Right ventricle myocardium inferior (tissue), 1 donor: ENCODE results near the gene ARHGEF16. TPM values are rescaled to one million over a fixed set of nuclear protein-coding genes. Genes with fewer than 3 reads are reported as not detected.

Experiments used
- ATAC-seq: fragments of 200-7000 bp; cut with Tn5 transposase; one replicate; pipeline ENCODE4 v1.9.1; 2020; ENCODE audit warnings: mild to moderate bottlenecking, moderate library complexity
- DNase-seq: peaks from one replicate; pipeline ENCODE4 v3.0.0; 2021; ENCODE audit errors: missing footprints
- intact Hi-C: fragments of 100-400 bp; cut with DNase I; formaldehyde crosslinking; loops from one replicate; pipeline ENCODE4 v1.11.0; 2022
- total RNA-seq: library from RNA; stranded (reverse); fragmentation: NEBNext Ultra II Directional; extraction: Animal tissue kit (Norgen Biotek cat#: 25700); gene quantifications from one replicate; pipeline ENCODE4 v1.2.1, GENCODE V29; 2021
- donor health status: DM: no; HTN: yes; CAD: no; lungs with severe emphysema.

The ARHGEF16 gene
- total RNA-seq, 1 donor from 2014 or later, result 1.4 TPM

GRCh38 chr1:3472088-3472850, 17.8 kb downstream of the ARHGEF16 start:
- DNase-seq (peak; percentile 66), ATAC-seq (no peak)
- intact Hi-C loops, result loop anchor here (2.0 kb wide), 1 partner anchor 19 kb away; no protein-coding TSS in a partner anchor

DNA sequence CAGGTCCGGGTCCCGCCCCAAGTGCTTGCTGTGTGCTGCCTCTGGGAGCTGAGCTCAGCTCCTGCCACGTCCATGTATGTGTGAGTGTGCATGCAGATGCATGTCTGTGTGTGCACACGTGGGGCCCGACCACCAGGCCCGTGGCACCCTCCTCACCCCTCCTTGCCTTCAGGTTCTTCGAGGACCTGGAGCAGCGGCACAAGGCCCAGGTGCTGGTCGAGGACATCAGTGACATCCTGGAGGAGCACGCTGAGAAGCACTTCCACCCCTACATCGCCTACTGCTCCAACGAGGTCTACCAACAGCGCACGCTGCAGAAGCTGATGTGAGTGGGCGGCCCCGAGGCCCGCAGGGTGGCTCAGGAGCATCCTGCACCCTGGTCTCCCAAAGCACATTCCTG, 18.4 kb downstream of the ARHGEF16 start:
- ATAC-seq (no peak), DNase-seq (no peak)
- intact Hi-C loops, result loop anchor here (2.0 kb wide), 1 partner anchor 20 kb away; no protein-coding TSS in a partner anchor

DNA sequence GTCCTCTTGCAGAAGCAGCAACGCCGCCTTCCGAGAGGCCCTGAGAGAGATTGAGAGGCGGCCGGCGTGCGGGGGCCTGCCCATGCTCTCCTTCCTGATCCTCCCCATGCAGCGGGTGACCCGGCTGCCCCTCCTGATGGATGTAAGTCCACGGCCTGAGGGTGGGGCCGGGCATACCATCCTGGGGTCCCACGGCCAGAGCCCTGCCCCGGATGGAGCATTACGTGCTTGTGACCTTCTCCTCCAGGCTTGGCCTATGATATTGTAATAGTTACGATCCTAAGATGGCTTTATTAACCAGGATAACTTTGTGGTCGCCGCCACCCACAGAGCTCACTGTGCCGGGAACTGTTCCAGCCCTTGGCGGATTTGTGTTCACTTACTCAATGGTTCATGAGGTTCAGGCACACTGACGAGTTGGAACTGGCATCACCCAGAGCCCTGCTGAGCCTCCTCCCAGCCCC, 18.9 kb downstream of the ARHGEF16 start:
- ATAC-seq (no peak), DNase-seq (no peak)
- intact Hi-C loops, result loop anchor here (2.0 kb wide), 1 partner anchor 21 kb away; no protein-coding TSS in a partner anchor

DNA sequence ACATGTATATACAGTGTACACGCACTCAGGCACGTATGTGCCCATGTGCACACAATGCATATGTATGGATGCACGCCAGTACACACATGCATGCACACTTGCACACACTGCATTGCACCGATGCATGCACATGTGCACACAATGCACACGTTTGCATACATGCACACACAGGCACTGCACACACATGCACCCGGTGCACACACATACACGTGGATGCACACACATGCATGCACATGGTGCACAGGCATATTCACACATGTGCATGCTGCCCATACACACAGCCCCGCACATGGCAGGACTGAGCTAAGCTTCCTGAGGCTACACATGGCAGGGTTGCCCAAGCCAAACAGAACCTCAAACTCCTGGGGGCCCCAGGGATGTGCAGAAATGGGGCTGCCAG, 19.6 kb downstream of the ARHGEF16 start:
- intact Hi-C loops, result no loop called here
- DNase-seq (no peak), ATAC-seq (no peak)

GRCh38 chr1:3474421-3474820, 20.0 kb downstream of the ARHGEF16 start:
- no peak for DNase-seq
- ATAC-seq, result no peak
- intact Hi-C loops, result no loop called here

DNA sequence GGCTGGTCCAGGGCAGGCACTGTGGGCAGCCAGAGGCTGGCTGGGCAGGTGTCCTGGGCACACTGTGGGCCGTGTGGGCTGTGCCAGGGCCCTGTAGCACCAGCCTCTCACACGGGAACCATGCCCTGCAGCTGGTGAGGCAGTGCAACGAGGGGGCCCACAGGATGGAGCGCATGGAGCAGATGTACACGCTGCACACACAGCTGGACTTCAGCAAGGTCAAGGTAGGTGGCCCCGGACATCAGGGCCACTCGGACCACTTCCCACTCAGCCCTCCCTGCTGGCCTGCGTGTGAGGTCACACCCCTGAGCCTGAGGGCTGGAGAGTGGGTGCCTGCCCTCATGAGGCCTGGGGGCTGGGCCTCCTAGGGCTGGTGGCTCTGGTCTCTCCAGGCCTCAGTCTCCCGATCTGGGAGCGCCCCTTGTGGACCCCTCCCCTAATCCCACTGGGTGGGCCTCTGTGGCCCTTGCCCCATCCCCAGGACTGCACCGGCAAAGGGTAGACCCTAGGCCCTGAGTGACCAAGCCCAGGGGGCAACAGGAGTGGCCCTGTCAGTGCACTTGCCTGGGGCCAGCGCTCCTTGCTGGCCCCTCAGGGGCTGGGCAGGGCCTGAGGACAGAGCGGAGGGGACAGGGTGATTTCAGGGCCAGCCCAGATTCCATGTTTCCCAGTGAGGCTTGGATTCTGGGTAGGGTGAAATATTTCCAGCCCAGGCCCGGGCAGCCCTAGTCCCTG, 21.5 kb downstream of the ARHGEF16 start:
- intact Hi-C loops, result no loop called here

GRCh38 chr1:3476666-3477065, 22.2 kb downstream of the ARHGEF16 start:
- intact Hi-C loops, result no loop called here
- no peak for DNase-seq
- ATAC-seq, result no peak

More for the DNA sequence above, 21.5 kb downstream of the ARHGEF16 start:
- ATAC-seq (no peak), DNase-seq (no peak)

DNA sequence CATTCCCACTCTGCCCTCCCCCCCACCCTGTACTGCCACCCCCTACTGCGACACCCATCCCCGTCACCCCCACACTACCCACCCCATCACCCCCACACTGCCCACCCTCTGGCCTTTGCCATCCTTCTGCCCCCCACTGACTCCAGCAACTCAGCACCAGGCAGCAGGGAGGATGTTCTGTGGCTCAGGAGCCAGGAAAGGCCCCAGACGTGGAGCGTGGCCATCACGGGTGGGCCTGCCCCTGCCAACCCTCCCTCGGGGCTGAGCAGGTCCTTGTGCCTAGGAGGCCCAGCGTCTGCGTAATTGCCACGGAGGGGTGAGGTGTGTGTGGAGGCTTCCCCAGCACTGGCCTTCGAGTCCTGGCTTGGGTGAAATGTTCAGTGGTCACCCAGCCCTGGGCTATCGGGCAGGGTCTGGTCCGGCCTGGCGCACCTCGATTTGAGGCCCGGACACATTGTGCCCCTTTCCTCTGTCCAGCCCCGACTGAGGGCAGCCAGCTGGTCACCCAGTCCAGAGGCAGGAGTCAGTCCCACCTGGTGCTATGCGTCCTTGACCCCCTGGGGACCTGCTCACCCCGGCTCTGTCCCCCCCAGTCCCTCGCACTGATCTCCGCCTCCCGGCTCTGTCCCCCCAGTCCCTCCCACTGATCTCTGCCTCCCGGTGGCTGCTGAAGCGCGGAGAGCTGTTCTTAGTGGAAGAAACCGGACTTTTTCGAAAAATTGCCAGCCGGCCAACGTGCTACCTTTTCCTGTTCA, 23.0 kb downstream of the ARHGEF16 start:
- no peak for ATAC-seq
- intact Hi-C loops, result no loop called here

DNA sequence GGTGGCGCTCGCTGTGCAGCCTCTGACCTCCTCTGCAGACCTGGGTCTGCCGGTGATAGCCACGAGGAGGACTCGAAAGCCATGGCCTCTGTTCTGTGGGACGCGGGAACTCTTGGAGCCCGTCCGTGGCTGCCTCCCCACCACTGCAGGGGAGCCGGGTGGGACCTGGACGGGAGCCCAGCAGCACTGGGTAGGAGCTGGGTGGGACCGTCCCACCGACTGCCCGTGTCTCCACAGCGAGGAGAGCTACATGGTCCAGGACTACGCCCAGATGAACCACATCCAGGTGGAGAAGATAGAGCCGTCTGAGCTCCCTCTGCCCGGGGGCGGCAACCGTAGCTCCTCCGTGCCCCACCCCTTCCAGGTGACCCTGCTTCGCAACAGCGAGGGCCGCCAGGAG, 23.7 kb downstream of the ARHGEF16 start:
- DNase-seq, result no peak
- no peak for ATAC-seq
- intact Hi-C loops, result no loop called here

More for the DNA sequence above, 23.0 kb downstream of the ARHGEF16 start:
- DNase-seq, result no peak

DNA sequence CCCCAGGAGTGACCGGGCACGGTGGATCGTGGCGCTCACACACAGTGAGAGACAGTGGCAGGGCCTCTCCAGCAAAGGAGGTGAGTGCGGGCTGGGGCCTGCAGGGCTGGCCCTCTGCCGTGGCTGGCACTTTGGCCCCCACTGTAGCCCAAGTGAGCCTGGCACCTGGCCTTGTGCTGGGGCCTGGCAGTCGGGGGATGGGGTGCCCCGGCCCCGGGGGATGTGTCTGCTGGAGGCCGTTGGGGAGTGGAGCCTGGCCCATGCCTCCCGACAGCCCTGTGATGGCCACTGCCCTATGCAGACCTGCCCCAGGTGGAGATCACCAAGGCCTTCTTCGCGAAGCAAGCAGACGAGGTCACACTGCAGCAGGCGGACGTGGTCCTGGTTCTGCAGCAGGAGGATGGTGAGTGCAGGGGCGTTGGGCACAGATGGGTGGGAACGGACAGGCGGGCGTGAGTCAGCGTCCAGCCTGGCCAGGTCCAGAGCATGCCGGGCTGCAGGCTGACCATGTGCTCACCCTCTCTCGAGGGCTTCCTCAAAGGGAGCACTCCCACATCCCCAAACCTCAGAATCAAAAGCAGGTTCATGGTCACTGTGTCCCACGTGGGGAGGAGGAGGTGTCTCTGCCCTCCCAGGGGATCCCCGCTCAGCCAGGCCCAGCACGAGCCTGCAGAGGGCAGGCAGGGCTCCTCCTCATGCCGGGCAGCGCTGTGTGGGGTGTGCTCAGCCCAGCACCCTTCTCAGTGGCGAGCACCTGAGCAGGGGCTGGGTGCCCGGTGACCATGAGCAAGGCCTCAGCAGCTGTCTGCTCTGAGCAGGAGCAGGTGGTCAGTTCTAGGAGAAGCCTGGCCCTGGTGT, 25.3 kb downstream of the ARHGEF16 start:
- no peak for ATAC-seq
- intact Hi-C loops, result no loop called here
- no peak for DNase-seq

GRCh38 chr1:3480369-3480719, 25.9 kb downstream of the ARHGEF16 start:
- ATAC-seq (no peak), DNase-seq (no peak)
- intact Hi-C loops, result no loop called here

DNA sequence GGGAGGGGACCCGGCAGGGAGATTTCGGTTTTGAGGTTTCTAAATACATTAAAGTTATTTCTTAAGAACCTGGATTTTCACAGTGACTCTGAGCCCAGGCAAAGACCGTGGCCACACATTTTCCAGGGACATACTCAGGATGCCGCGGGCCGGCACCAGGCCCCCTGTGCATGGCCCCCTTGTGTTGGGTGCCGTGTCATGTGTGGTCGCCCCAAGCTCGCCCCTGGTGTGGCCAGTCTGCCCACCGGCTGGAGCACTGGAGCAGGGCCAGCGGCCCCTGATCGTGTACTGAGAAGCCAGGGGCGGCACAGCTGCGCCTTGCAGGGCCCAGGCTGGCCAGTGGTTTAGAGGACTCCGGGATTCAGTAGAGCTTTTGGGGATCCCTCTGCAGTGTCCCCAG, 26.6 kb downstream of the ARHGEF16 start:
- DNase-seq (no peak), ATAC-seq (no peak)
- intact Hi-C loops, result no loop called here

DNA sequence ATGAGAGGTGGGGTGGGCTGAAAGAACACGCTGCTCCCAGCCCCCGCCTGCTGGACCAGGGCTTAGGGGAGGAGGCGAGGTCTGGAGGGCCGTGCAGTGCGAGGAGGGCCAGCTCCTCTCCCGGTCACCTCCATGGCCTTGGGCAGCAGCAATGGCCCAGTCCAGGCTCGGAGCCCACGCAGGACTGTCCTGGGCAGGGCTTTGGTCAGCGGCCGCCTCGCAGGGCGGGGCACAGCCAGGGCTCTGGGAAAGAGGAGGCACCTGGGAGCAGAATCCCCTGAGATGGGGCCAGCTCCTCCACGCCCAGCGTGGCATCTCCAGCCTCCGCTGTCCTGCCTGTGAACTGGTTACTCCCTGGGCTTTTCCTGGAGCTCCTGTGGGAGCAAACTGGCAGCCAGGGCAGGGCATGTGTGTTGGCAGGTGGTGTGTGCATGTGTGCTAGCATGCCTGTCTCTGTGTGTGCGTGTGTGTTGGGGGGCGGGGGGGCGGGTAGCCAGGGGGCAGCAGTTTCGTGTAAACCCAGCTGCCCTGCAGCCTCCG, 27.4 kb downstream of the ARHGEF16 start:
- ATAC-seq (no peak), DNase-seq (no peak)
- intact Hi-C loops, result no loop called here

DNA sequence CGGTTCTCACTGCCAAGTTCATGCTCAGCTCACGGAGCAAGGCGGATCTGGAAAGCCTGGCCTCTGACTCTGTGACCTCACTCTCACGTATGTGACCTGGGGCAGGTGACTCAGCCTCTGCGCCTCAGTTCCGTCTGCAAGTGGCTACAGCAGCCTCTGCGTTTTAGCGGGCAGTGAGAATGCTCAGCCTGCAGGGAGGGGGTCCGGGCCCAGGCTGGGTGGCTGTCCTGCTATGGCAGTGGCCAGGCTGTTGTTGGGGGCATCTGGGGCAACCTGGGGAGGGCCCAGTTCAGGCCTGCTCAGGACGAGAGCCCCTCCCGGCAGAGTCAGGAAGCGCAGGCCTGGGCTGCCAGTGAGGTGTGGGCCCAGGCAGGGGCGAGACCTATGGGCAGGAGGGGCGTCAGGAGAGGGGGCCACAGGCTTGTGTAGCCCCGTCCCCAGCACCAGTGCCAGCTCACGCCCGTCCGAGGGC, 27.9 kb downstream of the ARHGEF16 start:
- DNase-seq, result no peak
- intact Hi-C loops, result no loop called here
- no peak for ATAC-seq

GRCh38 chr1:3483380-3483779, 28.9 kb downstream of the ARHGEF16 start:
- ATAC-seq, result peak; percentile 3
- intact Hi-C loops, result no loop called here

GRCh38 chr1:3483801-3484444, 29.5 kb downstream of the ARHGEF16 start:
- intact Hi-C loops, result loop anchor here (1.0 kb wide), 1 partner anchor 31 kb away; no protein-coding TSS in a partner anchor
- no peak for DNase-seq
- ATAC-seq, result peak; percentile 33

More at GRCh38 chr1:3483380-3483779, 28.9 kb downstream of the ARHGEF16 start:
- DNase-seq, result no peak

DNA sequence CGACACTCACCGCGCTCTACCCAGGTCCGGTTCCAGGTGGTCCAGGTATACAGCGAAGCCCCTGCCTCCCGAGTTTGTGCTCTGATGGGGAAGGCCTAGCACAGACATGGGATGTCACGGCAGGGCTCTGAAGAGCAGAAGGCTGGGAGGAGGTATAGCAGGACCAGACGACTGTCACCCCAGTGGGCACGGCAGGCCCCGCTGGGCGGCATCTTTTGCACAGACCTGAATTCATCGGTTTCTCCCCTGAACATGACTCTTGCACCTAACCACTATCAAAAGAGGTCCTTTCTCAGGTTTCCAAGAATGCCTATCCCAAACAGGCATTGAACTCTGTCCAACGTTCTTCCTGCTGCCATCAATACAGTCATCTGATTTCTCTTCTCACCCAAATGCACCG, 30.6 kb downstream of the ARHGEF16 start:
- ATAC-seq, result no peak
- intact Hi-C loops, result no loop called here
- no peak for DNase-seq

- intact Hi-C loops, result no loop called here
- DNase-seq, result no peak
These were observed 34.0 kb downstream of the ARHGEF16 start for GRCh38 chr1:3488432-3488831.

More at GRCh38 chr1:3488432-3488831, 34.0 kb downstream of the ARHGEF16 start:
- ATAC-seq, result no peak
